Keratinocyte (primary cell): ENCODE measurements around the gene KIN. TPM values are rescaled to one million over a fixed set of nuclear protein-coding genes. Genes with fewer than 3 reads are reported as not detected.
A peak's percentile ranks its signal among the peaks of the same experiment; 100 is the strongest.

Experiments
- DNase-seq: peaks from one replicate; pipeline ENCODE4 v3.0.0-alpha.2; 2011; ENCODE audit warnings: low read depth, missing footprints, low spot score
- FAIRE-seq: peaks from 2 replicates; lab custom pipeline; 2011; peaks lifted over from hg19 to GRCh38; lab: Jason Lieb, UNC
- H2AFZ ChIP-seq: 2 replicates; pipeline ENCODE4 v1.6.0; 2012; ENCODE audit warnings: low read length, control low read depth, inconsistent platforms; ENCODE audit not compliant: control insufficient read depth
- H3K27ac ChIP-seq: 2 replicates; pipeline ENCODE4 v1.5.1; 2011; ENCODE audit warnings: low read length; ENCODE audit not compliant: control insufficient read depth, insufficient read depth
- H3K27me3 ChIP-seq: 3 replicates; pipeline ENCODE4 v1.6.0; 2011; ENCODE audit warnings: low read length; ENCODE audit not compliant: control insufficient read depth, insufficient read depth; ENCODE audit errors: extremely low read depth
- H3K36me3 ChIP-seq, 2 experiments: 2 replicates in 1 of 2; 3 replicates in 1 of 2; pipeline ENCODE4 v1.5.1; 2011; ENCODE audit warnings: low read length in 2 of 2, mild to moderate bottlenecking in 1 of 2; ENCODE audit not compliant: control insufficient read depth in 2 of 2, insufficient read depth in 2 of 2; ENCODE audit errors: extremely low read depth in 1 of 2
- H3K4me1 ChIP-seq: 3 replicates; pipeline ENCODE4 v1.5.1; 2011; ENCODE audit warnings: low read length; ENCODE audit not compliant: control insufficient read depth, insufficient read depth; ENCODE audit errors: extremely low read depth
- H3K4me2 ChIP-seq: 3 replicates; pipeline ENCODE4 v1.6.0; 2011; ENCODE audit warnings: low read depth, low read length; ENCODE audit not compliant: control insufficient read depth, insufficient read depth; ENCODE audit errors: extremely low read depth
- H3K4me3 ChIP-seq, 3 experiments: fragments of 200-600 bp in 1 of 3; sonication (generic) in 1 of 3; 2 replicates in 2 of 3; 3 replicates in 1 of 3; pipeline ENCODE4 v1.5.1; 2011 to 2016; ENCODE audit warnings: low read length in 3 of 3, mild to moderate bottlenecking in 3 of 3, control low read depth in 2 of 3, inconsistent platforms in 1 of 3, low read depth in 1 of 3, mixed read lengths in 1 of 3, mixed run types in 1 of 3, moderate library complexity in 1 of 3; ENCODE audit not compliant: control insufficient read depth in 2 of 3, insufficient read depth in 2 of 3; ENCODE audit errors: extremely low read depth in 1 of 3
- H3K79me2 ChIP-seq: 2 replicates; pipeline ENCODE4 v1.6.0; 2012; ENCODE audit warnings: low read length; ENCODE audit not compliant: control insufficient read depth, insufficient read depth
- H3K9ac ChIP-seq: 3 replicates; pipeline ENCODE4 v1.6.0; 2011; ENCODE audit warnings: low read length; ENCODE audit not compliant: control insufficient read depth, insufficient read depth; ENCODE audit errors: extremely low read depth
- H3K9me1 ChIP-seq: 3 replicates; pipeline ENCODE4 v1.6.0; 2011; ENCODE audit warnings: low read length; ENCODE audit not compliant: control insufficient read depth, insufficient read depth; ENCODE audit errors: extremely low read depth
- H3K9me3 ChIP-seq: 2 replicates; pipeline ENCODE4 v1.5.1; 2012; ENCODE audit warnings: low read depth, low read length; ENCODE audit not compliant: control insufficient read depth
- H4K20me1 ChIP-seq: 3 replicates; pipeline ENCODE4 v1.6.0; 2011; ENCODE audit warnings: low read length; ENCODE audit not compliant: control insufficient read depth, insufficient read depth; ENCODE audit errors: extremely low read depth
- CTCF ChIP-seq, 3 experiments: IDR thresholded peaks in 1 of 3; conservative IDR thresholded peaks in 1 of 3; optimal IDR thresholded peaks in 1 of 3; 2 replicates in 2 of 3; 3 replicates in 1 of 3; pipeline versions ENCODE3 to v1.5.1; 2011; ENCODE audit warnings: low read length in 3 of 3, mild to moderate bottlenecking in 3 of 3, moderate library complexity in 2 of 3, control low read depth in 1 of 3, inconsistent platforms in 1 of 3; ENCODE audit not compliant: insufficient read depth in 2 of 3; ENCODE audit errors: extremely low read depth in 1 of 3
- EZH2 ChIP-seq: IDR thresholded peaks from one replicate; pipeline ENCODE4 v1.6.1; 2012; ENCODE audit warnings: inconsistent platforms, mild to moderate bottlenecking, low read length, moderate library complexity
- dilution Hi-C: fragments of 300-500 bp; cut with MboI; formaldehyde crosslinking; loops from one replicate; pipeline ENCODE4 v1.7.0; 2020; ENCODE audit warnings: low sequenced_read_pairs; ENCODE audit not compliant: extremely low pct_ligation_motif_present
- polyA plus RNA-seq, 5 experiments: library from polyadenylated mRNA; depleted of rRNA in 3 of 5; stranded (reverse) in 3 of 5; stranded (forward) in 1 of 5; unstranded in 1 of 5; fragments of >200 nt; gene quantifications; 1 replicate in 1 of 5; 2 replicates in 3 of 5; 3 replicates in 1 of 5; pipeline versions ENCODE4 v1.2.1 to v1.2.3, GENCODE V29; 2011 to 2012; ENCODE audit warnings: missing spikeins in 2 of 5, low read depth in 1 of 5, low replicate concordance in 1 of 5

The KIN gene
- polyA plus RNA-seq, 1 donor (not counting 4 experiments of a cell fraction or from before 2014, with no cell fraction given), result 15.1 TPM

- H3K9me1 ChIP-seq, result no peaks in the 10 kb centered on the region
- TF ChIP-seq EZH2, result no peak
- peak in 1 of 3 experiments; percentile 4 for TF ChIP-seq CTCF (optimal IDR thresholded peaks at IDR 0.05 in 1 of 3, IDR thresholded peaks at IDR 0.05 in 1 of 3, conservative IDR thresholded peaks at IDR 0.05 in 1 of 3; ENCODE audit: extremely low read depth in 1 of 3, insufficient read depth in 2 of 3, low read length in 3 of 3)
- H3K9ac ChIP-seq, result no peak overlapping the region
- H3K36me3 ChIP-seq, result no peaks in the 10 kb centered on the region
- no peaks in the 10 kb centered on the region for H3K4me1 ChIP-seq
- peaks cover 29% of the 10 kb centered on the region for H3K79me2 ChIP-seq
- no peak overlapping the region for H3K27ac ChIP-seq
- no peak overlapping the region for H2AFZ ChIP-seq
- dilution Hi-C loops, result no loop called here
- H3K9me3 ChIP-seq, result no peaks in the 10 kb centered on the region
- H3K4me3 ChIP-seq, result no peak overlapping the region
- no peak for DNase-seq
- H4K20me1 ChIP-seq, result no peaks in the 10 kb centered on the region
- H3K4me2 ChIP-seq, result no peak overlapping the region
- no peak for FAIRE-seq
- no peaks in the 10 kb centered on the region for H3K27me3 ChIP-seq
Measured at GRCh38 chr10:7826971-7827370, 39.2 kb upstream of the KIN start.

- FAIRE-seq, result no peak
- H3K79me2 ChIP-seq, result peaks cover 37% of the 10 kb centered on the region
- no peak overlapping the region for H2AFZ ChIP-seq
- H3K9me1 ChIP-seq, result no peaks in the 10 kb centered on the region
- H3K9me3 ChIP-seq, result no peaks in the 10 kb centered on the region
- no peaks in the 10 kb centered on the region for H4K20me1 ChIP-seq
- TF ChIP-seq CTCF (optimal IDR thresholded peaks at IDR 0.05 in 1 of 3, IDR thresholded peaks at IDR 0.05 in 1 of 3, conservative IDR thresholded peaks at IDR 0.05 in 1 of 3; ENCODE audit: extremely low read depth in 1 of 3, insufficient read depth in 2 of 3, low read length in 3 of 3), result no peak
- dilution Hi-C loops, result no loop called here
- H3K36me3 ChIP-seq, result no peaks in the 10 kb centered on the region
- no peaks in the 10 kb centered on the region for H3K27me3 ChIP-seq
- no peak overlapping the region for H3K4me2 ChIP-seq
- H3K4me3 ChIP-seq, result no peak overlapping the region
- no peak for DNase-seq
- peaks cover 7% of the 10 kb centered on the region for H3K4me1 ChIP-seq
- H3K9ac ChIP-seq, result no peak overlapping the region
- no peak overlapping the region for H3K27ac ChIP-seq
Measured at GRCh38 chr10:7824251-7824650, 36.5 kb upstream of the KIN start.
